ENCODE results near the gene IL22. TPM values are rescaled to one million over a fixed set of nuclear protein-coding genes. Genes with fewer than 3 reads are reported as not detected.

Gene IL22
- polyA plus RNA-seq (2012; ENCODE audit: missing spikeins), result not detected

DNA sequence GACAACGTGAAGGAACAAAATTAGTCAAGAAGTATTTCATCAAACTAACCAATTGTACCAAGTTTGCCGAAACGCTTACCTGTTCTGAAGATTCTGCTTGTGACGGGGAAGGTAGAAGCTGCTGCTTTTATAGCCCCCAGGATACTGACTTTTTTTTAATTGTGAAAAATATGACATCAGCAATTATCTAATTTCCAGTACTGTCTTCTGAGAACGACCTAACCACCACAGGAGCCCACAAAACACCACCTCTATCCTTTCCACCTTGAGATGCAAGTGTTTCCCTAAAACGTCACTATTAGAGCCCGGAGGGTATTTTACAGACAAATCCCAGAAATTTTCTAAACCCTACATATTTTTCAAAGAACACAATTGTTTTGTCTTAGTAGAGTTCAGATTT is at the start of gene IL22:
Gene IL22 (minus strand): TSS at position 101 of the 400 bp plus-strand sequence. CDS start 156 bp downstream, outside the sequence.
- TF ChIP-seq POLR2A (IDR thresholded peaks at IDR 0.05; ENCODE audit: low read depth, low read length), result no peak
- no peak for TF ChIP-seq TAF1 (IDR thresholded peaks at IDR 0.05; ENCODE audit: borderline replicate concordance, low read depth, low read length)
- TF ChIP-seq POLR2AphosphoS5 (IDR thresholded peaks at IDR 0.05; ENCODE audit: low read depth, low read length), result no peak
- no peak for DNase-seq (ENCODE audit: insufficient read length)
- no peak for FAIRE-seq

GRCh38 chr12:68297929-68298328 is 44.5 kb upstream of the IL22 start:
- TF ChIP-seq POLR2AphosphoS5 (IDR thresholded peaks at IDR 0.05; ENCODE audit: low read depth, low read length) (no peak), POLR2A (IDR thresholded peaks at IDR 0.05; ENCODE audit: low read depth, low read length) (no peak), TAF1 (IDR thresholded peaks at IDR 0.05; ENCODE audit: borderline replicate concordance, low read depth, low read length) (no peak)
- DNase-seq (ENCODE audit: insufficient read length), result no peak
- no peak for FAIRE-seq

GRCh38 chr12:68294251-68294650 is 40.8 kb upstream of the IL22 start:
- no peak for TF ChIP-seq POLR2AphosphoS5 (IDR thresholded peaks at IDR 0.05; ENCODE audit: low read depth, low read length)
- TF ChIP-seq POLR2A (IDR thresholded peaks at IDR 0.05; ENCODE audit: low read depth, low read length), result no peak
- no peak for TF ChIP-seq TAF1 (IDR thresholded peaks at IDR 0.05; ENCODE audit: borderline replicate concordance, low read depth, low read length)
- DNase-seq (ENCODE audit: insufficient read length), result no peak
- no peak for FAIRE-seq

DNA sequence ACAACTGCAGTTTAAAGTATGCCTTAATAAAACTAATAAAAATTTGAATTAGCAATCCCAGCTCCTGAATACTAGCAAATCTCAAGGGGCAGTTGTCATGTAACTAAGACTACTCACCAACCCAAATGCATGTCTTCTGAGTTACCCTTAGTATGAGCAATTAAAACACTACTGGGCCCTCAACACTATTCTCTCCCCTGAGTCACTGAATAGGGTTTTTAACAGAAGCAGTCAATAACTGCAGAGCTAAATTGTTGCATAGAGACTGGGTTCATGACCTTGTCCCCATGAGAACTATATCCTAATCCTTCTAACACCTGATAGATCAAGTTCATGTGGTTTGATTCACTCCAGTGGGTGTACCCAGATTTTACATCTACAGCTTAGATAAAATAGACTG is 39.9 kb upstream of the IL22 start:
- no peak for FAIRE-seq
- TF ChIP-seq POLR2A (IDR thresholded peaks at IDR 0.05; ENCODE audit: low read depth, low read length), result no peak
- TF ChIP-seq TAF1 (IDR thresholded peaks at IDR 0.05; ENCODE audit: borderline replicate concordance, low read depth, low read length), result no peak
- TF ChIP-seq POLR2AphosphoS5 (IDR thresholded peaks at IDR 0.05; ENCODE audit: low read depth, low read length), result no peak
- DNase-seq (ENCODE audit: insufficient read length), result no peak

- FAIRE-seq (peak; percentile 38), DNase-seq (ENCODE audit: insufficient read length) (no peak)
- no peak for TF ChIP-seq POLR2AphosphoS5 (IDR thresholded peaks at IDR 0.05; ENCODE audit: low read depth, low read length)
Measured at GRCh38 chr12:68292151-68292943, 38.9 kb upstream of the IL22 start.

DNA sequence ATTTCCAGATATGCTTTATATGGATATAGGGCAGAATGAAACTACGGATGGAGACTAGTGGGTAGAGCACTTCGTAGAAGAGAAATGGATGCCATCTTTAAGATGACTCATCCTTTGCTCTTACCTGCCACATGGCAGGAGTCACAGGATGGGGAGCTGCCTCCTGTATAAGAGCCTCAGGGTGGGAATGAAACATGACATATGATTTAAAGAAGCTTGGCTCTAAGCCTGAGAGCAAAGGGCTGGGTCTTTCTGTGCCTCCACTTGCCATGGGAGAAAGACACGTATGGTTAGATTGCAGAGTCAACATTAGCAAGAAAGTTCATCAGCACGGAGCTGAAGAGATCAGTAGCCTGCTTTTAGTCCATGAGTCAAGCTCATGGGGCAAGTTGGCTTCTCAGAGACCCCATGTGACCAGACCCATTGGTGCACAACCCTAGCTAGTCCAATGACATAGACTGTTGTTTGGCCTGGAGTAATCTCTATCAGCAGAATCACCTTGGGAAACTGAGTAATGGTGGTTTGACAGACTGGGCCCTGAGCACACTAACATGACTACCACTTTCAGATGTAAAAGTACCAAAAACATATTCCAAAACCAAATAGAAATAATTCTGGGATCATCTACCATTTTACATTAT is 38.1 kb upstream of the IL22 start:
- DNase-seq (ENCODE audit: insufficient read length) (no peak), FAIRE-seq (peak; percentile 53)
- no peak for TF ChIP-seq TAF1 (IDR thresholded peaks at IDR 0.05; ENCODE audit: borderline replicate concordance, low read depth, low read length)
- TF ChIP-seq POLR2A (IDR thresholded peaks at IDR 0.05; ENCODE audit: low read depth, low read length), result no peak
- TF ChIP-seq POLR2AphosphoS5 (IDR thresholded peaks at IDR 0.05; ENCODE audit: low read depth, low read length), result no peak

GRCh38 chr12:68290126-68290525 is 36.7 kb upstream of the IL22 start:
- TF ChIP-seq TAF1 (IDR thresholded peaks at IDR 0.05; ENCODE audit: borderline replicate concordance, low read depth, low read length), result no peak
- TF ChIP-seq POLR2AphosphoS5 (IDR thresholded peaks at IDR 0.05; ENCODE audit: low read depth, low read length), result no peak
- TF ChIP-seq POLR2A (IDR thresholded peaks at IDR 0.05; ENCODE audit: low read depth, low read length), result no peak
- DNase-seq (ENCODE audit: insufficient read length) (peak; percentile 23), FAIRE-seq (peak; percentile 74)

- FAIRE-seq (no peak), DNase-seq (ENCODE audit: insufficient read length) (no peak)
- TF ChIP-seq POLR2AphosphoS5 (IDR thresholded peaks at IDR 0.05; ENCODE audit: low read depth, low read length), result no peak
- no peak for TF ChIP-seq TAF1 (IDR thresholded peaks at IDR 0.05; ENCODE audit: borderline replicate concordance, low read depth, low read length)
- TF ChIP-seq POLR2A (IDR thresholded peaks at IDR 0.05; ENCODE audit: low read depth, low read length), result no peak
Measured at GRCh38 chr12:68287106-68287505, 33.7 kb upstream of the IL22 start.

DNA sequence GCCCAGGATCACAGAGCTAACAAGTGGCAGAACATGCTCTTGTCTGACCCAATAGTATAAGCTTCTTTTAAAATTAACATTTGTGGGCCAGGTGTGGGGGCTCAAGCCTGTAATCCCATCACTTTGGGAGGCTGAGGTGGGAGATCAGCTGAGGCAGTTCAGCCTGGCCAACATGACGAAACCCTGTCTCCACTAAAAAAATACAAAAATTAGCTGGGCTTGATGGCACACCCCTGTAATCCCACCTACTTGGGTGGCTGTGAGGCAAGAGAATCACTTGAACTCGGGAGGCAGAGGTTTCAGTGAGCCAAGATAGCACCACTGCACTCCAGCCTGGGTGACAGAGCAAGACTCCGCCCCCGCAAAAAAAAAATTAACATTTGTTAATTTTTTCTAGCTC is 33.0 kb upstream of the IL22 start:
- FAIRE-seq (no peak), DNase-seq (ENCODE audit: insufficient read length) (no peak)
- no peak for TF ChIP-seq TAF1 (IDR thresholded peaks at IDR 0.05; ENCODE audit: borderline replicate concordance, low read depth, low read length)
- TF ChIP-seq POLR2A (IDR thresholded peaks at IDR 0.05; ENCODE audit: low read depth, low read length), result no peak
- TF ChIP-seq POLR2AphosphoS5 (IDR thresholded peaks at IDR 0.05; ENCODE audit: low read depth, low read length), result no peak

GRCh38 chr12:68285541-68285940 is 32.1 kb upstream of the IL22 start:
- FAIRE-seq (no peak), DNase-seq (ENCODE audit: insufficient read length) (no peak)
- TF ChIP-seq POLR2A (IDR thresholded peaks at IDR 0.05; ENCODE audit: low read depth, low read length) (no peak), POLR2AphosphoS5 (IDR thresholded peaks at IDR 0.05; ENCODE audit: low read depth, low read length) (no peak)

DNA sequence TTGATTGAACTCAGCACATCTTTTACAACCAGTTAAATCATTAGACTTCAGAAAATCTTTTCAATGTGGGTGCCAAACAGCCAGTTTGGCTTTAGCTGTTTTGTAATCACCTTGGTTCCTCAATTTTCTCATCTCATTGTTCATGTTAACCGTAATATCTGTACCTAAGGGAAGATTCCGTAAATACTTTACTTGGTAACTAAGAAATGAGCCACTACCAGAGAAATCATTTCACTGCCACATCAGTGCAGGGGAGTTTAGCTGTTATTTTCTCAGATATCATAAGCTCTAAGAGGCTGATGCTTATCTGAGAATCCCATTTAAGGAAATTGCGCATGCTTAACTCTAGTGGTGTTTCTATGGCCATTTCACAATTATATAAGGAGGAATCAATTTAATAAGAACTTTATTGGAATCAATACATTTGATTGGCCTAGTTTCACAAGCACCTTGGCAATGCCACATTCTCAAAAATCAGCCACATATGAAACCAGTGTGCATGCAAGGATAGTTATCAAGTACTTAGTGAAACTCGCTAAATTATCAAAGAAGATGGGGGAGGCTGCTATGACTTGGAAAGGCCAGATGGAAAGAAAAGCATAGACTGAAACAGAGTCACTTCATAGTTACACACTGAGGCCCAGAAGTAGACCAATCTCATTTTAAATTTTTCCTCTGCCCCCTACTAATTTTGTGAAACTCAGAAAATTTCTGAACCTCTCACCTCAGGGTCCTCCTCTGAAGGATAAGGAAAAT is 28.1 kb upstream of the IL22 start:
- no peak for DNase-seq (ENCODE audit: insufficient read length)
- peak; percentile 56 for FAIRE-seq
- TF ChIP-seq POLR2A (IDR thresholded peaks at IDR 0.05; ENCODE audit: low read depth, low read length), result no peak
- TF ChIP-seq TAF1 (IDR thresholded peaks at IDR 0.05; ENCODE audit: borderline replicate concordance, low read depth, low read length), result no peak
- no peak for TF ChIP-seq POLR2AphosphoS5 (IDR thresholded peaks at IDR 0.05; ENCODE audit: low read depth, low read length)

All from GM12892 (cell line).